KMS-11 (cell line): ENCODE results near the gene ZNF296.
A peak's percentile ranks its signal among the peaks of the same experiment; 100 is the strongest.

ENCODE experiments used
- H2AFZ ChIP-seq: fragments of 200-600 bp; sonication (generic); 2 replicates; pipeline ENCODE4 v1.6.1; 2016; ENCODE audit warnings: antibody characterized with exemption, mixed run types, low read depth
- H3K27ac ChIP-seq: fragments of 200-600 bp; sonication (generic); 2 replicates; pipeline ENCODE4 v1.6.1; 2016; ENCODE audit warnings: mild to moderate bottlenecking, mixed run types
- H3K27me3 ChIP-seq: fragments of 200-600 bp; sonication (generic); 2 replicates; pipeline ENCODE4 v1.6.1; 2017; ENCODE audit warnings: mild to moderate bottlenecking, low read depth, mixed run types, moderate library complexity; ENCODE audit not compliant: insufficient read depth
- H3K36me3 ChIP-seq: fragments of 200-600 bp; sonication (generic); 2 replicates; pipeline ENCODE4 v1.6.1; 2017; ENCODE audit warnings: mild to moderate bottlenecking, mixed run types; ENCODE audit not compliant: insufficient read depth
- H3K4me1 ChIP-seq: fragments of 200-600 bp; sonication (generic); 2 replicates; pipeline ENCODE4 v1.6.1; 2016; ENCODE audit warnings: mild to moderate bottlenecking, low read depth, mixed run types; ENCODE audit not compliant: poor library complexity, severe bottlenecking
- H3K4me2 ChIP-seq: fragments of 200-600 bp; sonication (generic); 2 replicates; pipeline ENCODE4 v1.7.0; 2016; ENCODE audit warnings: mild to moderate bottlenecking, mixed run types
- H3K4me3 ChIP-seq: fragments of 200-600 bp; sonication (generic); IDR thresholded peaks from 2 replicates; pipeline ENCODE4 v1.6.1; 2017; ENCODE audit warnings: low read depth, low read length, mixed read lengths; ENCODE audit not compliant: insufficient read depth
- H3K79me2 ChIP-seq: fragments of 200-600 bp; sonication (generic); 2 replicates; pipeline ENCODE4 v1.6.1; 2016; ENCODE audit warnings: low read depth, mixed run types; ENCODE audit not compliant: insufficient read depth
- H3K9ac ChIP-seq: fragments of 200-600 bp; sonication (generic); 2 replicates; pipeline ENCODE4 v1.6.1; 2016; ENCODE audit warnings: mild to moderate bottlenecking, mixed run types
- H4K20me1 ChIP-seq: fragments of 200-600 bp; sonication (generic); 2 replicates; pipeline ENCODE4 v1.6.1; 2016; ENCODE audit warnings: mild to moderate bottlenecking, mixed run types; ENCODE audit not compliant: insufficient read depth
- CTCF ChIP-seq: fragments of 200-600 bp; sonication (generic); conservative IDR thresholded peaks from 2 replicates; pipeline ENCODE4 v1.6.1; 2017; ENCODE audit warnings: low read depth, mild to moderate bottlenecking, antibody characterized with exemption, low read length, moderate library complexity, mixed read lengths

ZNF296 gene

GRCh38 chr19:45118106-45118505, 41.8 kb upstream of the ZNF296 start:
- no peaks in the 10 kb centered on the region for H4K20me1 ChIP-seq
- TF ChIP-seq CTCF: no peak
- H3K79me2 ChIP-seq: peaks cover 65% of the 10 kb centered on the region; the same call in 1 of the 2 replicates
- H3K4me2 ChIP-seq: peak overlapping the region; percentile 100
- H3K9ac ChIP-seq: peak overlapping the region; percentile 52; the same call in 1 of the 2 replicates
- H3K36me3 ChIP-seq: no peaks in the 10 kb centered on the region
- no peak overlapping the region for H2AFZ ChIP-seq
- H3K27me3 ChIP-seq: no peaks in the 10 kb centered on the region
- no peak overlapping the region for H3K4me3 ChIP-seq
- H3K27ac ChIP-seq: peak overlapping the region; percentile 91
- H3K4me1 ChIP-seq: peaks cover 88% of the 10 kb centered on the region

GRCh38 chr19:45117671-45118070, 41.4 kb upstream of the ZNF296 start:
- Histone ChIP-seq H3K27me3 (no peaks in the 10 kb centered on the region), H3K9ac (peak overlapping the region; percentile 52; the same call in 1 of the 2 replicates), H3K4me2 (peak overlapping the region; percentile 100), H2AFZ (no peak overlapping the region), H4K20me1 (no peaks in the 10 kb centered on the region), H3K36me3 (no peaks in the 10 kb centered on the region), H3K4me1 (peaks cover 89% of the 10 kb centered on the region), H3K4me3 (no peak overlapping the region), H3K79me2 (peaks cover 68% of the 10 kb centered on the region; the same call in 1 of the 2 replicates), H3K27ac (peak overlapping the region; percentile 91)
- no peak for TF ChIP-seq CTCF

- Histone ChIP-seq H3K27me3 (no peaks in the 10 kb centered on the region), H3K4me3 (no peak overlapping the region), H3K4me1 (peaks cover 84% of the 10 kb centered on the region), H2AFZ (no peak overlapping the region), H3K36me3 (no peaks in the 10 kb centered on the region), H3K79me2 (peaks cover 69% of the 10 kb centered on the region; the same call in 1 of the 2 replicates), H3K9ac (peak overlapping the region; percentile 52; the same call in 1 of the 2 replicates), H3K27ac (peak overlapping the region; percentile 91), H4K20me1 (no peaks in the 10 kb centered on the region), H3K4me2 (peak overlapping the region; percentile 100)
- no peak for TF ChIP-seq CTCF
These were observed 40.9 kb upstream of the ZNF296 start for GRCh38 chr19:45117167-45117594.

GRCh38 chr19:45115809-45116615, 39.7 kb upstream of the ZNF296 start:
- no peak overlapping the region for H3K4me3 ChIP-seq
- H3K36me3 ChIP-seq: no peaks in the 10 kb centered on the region
- no peaks in the 10 kb centered on the region for H3K27me3 ChIP-seq
- peaks cover 65% of the 10 kb centered on the region; the same call in 1 of the 2 replicates for H3K79me2 ChIP-seq
- H2AFZ ChIP-seq: no peak overlapping the region
- no peak for TF ChIP-seq CTCF
- H4K20me1 ChIP-seq: no peaks in the 10 kb centered on the region
- H3K4me1 ChIP-seq: peaks cover 72% of the 10 kb centered on the region
- peak overlapping the region; percentile 91 for H3K27ac ChIP-seq
- peak overlapping the region; percentile 100; the same call in 1 of the 2 replicates for H3K4me2 ChIP-seq
- no peak overlapping the region for H3K9ac ChIP-seq
